ENCODE data around the gene RTN3.
"Not testable (repeated sequence)": the region's sequence is repeated elsewhere in the genome, so short reads cannot be mapped to it uniquely, and the experiment has no call there.

Gene RTN3

DNA sequence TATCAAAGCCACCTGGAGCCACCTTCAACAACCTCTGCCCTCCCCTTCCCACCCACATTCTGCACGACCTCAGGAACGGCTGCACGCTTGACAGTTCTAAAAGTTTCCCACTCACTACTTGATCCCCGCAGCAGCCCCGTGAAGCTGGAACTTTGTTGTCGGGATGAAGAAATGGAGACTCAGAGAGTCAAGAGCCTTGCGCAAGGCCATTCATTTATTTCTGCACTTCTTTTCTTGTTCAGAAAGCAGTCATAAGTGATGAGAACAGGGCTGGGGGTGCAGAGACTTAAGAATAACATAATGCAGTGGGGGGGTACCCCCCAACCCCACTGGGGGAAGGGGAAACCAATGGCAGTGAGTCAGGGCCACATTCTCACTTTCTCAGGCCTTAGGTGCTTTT lies 89.5 kb downstream of the RTN3 start:
- DNase-seq, result no peak

DNA sequence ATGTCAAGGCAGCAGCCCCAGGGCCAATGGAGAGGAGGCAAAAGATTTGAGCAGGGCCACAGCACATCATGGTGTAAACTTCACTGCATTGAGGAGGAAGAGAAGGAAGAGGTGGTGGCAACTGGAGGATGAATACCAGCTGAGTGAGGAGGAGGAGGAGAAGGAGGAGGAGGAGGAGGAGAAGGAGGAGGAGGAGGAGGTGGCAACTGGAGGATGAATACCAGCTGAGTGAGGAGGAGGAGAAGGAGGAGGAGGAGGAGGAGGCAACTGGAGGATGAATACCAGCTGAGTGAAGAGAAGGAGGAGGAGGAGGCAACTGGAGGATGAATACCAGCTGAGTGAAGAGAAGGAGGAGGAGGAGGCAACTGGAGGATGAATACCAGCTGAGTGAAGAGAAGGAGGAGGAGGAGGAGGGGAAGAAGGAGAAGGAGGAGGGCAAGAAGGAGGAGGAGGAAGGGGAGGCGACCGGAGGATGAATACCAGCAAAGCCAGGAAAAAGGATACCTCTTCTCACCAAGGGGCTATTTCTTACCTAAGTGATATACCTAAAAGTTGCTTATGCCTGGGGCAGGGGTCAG lies 90.5 kb downstream of the RTN3 start:
- DNase-seq, result not testable (repeated sequence)

DNA sequence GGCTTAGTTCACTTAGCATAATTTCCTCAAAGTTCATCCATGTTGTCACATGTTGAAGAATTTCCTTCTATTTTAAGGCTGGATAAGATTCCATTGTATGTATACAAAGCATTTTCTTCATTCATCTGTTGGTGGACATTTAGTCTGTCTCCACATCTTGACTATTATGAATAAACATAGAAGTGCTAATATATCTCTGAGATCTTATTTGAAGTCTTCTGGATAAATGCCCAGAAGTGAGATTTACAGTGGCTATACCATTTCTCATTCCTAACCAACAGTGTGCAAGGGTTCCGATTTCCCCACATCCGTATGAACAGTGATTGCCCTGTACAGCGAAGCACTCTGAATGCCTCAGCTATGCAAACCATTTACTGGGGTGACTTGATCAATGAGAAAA lies 93.9 kb downstream of the RTN3 start:
- DNase-seq, result no peak

DNA sequence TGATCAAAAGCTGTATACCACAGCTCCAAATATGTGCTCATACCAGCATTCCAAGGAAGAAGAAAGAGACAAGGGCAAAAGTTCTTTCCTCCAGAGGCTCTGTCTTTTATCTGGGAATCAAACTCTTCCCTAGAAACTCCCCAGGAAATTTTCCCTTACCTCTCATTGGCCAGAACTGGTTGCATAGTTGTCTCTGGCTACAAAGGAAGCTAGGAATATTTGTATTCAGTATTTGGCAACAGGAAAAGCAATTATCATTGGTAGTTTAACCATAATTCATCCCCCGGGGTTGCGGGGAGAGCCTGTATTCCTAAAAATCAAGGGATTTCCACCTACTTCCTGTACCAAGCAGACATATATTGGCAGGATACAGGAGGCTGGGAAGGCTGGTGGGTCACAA lies 97.7 kb downstream of the RTN3 start:
- no peak for DNase-seq

DNA sequence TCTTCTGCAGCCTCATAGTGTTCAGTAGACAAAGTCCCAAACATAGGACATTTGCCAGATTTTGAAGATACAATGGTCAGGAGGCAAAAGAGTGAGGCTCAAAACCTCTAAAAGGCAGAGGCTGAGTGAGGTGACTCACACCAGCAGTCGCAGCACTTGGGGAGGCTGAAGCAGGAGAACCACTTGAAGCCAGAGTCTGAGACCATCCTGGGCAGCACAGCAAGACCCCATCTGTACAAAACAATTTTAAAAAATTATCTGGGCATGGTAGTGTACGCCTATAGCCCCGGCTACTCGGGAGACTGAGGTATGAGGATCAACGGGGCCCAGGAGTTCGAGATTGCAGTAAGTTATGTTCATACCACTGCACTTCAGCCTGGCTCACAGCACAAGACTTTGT lies 101.4 kb downstream of the RTN3 start:
- DNase-seq, result no peak

DNA sequence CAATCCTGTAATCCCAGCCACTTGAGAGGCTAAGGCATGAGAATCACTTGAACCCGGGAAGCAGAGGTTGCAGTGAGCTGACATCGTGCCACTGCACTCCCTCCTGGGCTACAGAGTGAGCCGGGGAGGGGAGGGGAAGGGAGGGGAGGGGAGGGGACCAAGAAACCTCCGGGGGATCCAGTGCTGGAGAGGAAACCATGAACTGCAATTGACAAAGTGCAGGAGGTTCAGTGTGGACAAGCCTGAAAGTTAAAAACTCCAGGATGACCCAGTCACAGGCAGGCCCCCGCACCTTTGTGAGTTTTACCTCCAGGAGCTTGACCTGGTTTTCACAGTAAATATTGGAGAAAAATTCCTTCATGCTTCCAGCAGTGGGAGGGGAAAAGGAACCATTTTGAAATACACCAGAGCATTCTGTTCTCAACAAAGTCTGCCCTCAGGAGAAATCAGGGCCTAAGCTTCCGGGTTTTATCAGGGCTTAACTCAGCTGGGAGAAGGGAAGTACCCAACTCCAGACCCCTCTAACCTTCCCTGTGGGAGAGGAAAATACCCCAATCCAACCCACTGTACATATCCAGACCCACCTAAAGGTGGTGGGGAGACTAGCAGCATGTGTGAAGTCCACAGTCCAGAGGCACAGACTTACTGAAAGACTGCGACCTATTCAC lies 102.8 kb downstream of the RTN3 start:
- no peak for DNase-seq

DNA sequence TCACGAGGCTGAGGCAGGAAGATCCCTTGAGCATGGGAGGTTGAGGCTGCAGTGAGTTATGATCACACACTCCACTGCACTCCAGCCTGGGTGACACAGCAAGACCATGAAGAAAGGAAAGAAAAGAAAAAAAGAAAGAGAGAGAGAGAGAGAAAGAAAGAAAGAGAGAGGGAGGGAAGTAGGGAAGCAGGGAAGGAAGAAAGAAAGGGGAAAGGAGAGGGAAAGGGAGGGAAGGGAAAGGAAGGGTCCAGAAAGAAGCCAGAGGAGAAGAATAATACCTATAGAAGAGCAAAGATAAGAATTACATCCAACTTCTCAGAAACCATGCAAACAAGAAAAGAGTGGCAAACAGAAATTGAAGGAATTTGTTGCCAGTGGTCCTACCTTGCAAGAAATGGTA lies 104.5 kb downstream of the RTN3 start:
- DNase-seq, result no peak

DNA sequence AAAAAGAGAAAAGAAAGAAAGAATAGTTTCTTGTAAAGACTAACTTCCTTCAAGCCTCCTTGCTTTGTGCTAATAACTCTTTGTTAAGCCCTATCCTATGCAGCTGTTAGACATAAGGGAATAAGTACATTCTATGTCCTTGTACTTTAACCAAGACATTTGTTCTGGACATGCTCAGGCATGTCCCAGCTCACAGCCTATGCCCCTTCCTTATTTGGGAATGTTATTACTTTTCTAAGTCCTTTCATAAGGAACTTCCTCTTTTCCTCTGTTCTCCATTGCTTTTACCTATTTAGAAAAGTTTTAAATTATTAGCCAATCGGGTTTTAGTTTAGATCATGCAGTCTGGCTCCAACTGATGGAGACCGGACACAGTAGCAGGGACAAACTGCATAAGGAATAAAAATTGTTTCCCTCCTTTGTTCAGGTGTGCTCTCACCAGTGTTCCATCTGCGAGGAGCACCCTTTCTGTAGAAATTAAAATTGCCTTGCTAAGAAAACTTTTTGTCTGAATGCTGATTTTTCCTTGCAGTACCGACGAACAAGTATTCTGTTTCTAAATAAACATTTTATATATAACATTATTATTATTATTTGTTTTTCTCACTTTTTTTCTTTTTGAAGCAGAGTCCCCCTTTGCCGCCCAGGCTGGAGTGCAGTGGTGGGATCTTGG lies 110.3 kb downstream of the RTN3 start:
- DNase-seq, result no peak

DNA sequence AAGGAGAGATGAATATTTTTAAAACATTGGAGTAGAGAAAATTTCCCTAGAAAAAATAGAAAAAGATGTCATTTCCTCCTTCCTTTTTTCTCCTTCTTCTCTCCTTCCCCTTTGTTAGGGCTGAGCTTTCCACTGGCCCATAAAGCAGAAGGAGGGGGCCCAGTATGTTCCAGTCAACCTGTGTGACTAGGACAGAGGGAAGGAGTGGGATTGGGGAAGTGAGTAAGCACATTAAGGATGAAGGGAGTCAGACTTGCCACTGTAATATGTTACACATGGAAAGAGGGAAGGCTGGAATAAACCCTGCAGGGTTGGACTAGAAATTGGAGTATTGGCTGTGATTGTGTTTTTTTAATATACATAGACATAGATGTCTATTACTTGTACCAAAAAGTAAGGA lies 111.9 kb downstream of the RTN3 start:
- DNase-seq, result no peak

DNA sequence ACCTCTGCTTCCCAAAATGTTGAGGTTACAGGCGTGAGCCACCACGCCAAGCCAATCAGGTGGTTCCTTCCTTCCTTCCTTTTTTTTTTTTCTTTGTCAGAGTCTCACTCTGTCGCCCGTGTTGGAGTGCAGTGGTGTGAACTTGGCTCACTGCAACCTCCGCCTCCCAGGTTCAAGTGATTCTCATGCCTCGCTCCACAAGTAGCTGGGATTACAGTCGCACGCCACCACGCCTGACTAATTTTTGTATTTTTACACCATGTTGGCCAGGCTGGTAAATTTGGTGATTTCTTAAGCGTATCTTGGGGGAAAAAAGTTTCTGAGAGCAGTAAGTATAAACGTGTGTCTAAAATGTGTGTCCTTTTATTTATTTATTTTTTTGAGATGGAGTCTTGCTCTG lies 113.8 kb downstream of the RTN3 start:
- no peak for DNase-seq

DNA sequence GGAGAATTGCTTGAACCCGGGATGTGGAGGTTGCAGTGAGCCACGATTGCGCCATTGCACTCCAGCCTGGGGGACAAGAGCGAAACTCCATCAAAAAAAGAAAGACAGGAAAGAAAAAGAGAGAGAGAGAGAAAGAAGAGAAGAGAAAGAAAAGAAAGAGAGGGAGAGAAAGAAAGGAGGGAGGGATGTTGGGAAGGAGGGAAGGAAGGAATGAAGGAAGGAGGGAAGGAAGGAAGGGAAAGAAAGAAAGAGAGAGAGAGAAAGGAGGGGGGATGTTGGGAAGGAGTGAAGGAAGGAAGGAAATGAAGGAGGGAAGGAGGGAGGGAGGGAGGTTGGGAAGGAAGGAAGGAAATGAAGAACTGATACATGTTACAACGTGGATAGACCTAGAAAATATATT lies 119.6 kb downstream of the RTN3 start:
- DNase-seq, result no peak

DNA sequence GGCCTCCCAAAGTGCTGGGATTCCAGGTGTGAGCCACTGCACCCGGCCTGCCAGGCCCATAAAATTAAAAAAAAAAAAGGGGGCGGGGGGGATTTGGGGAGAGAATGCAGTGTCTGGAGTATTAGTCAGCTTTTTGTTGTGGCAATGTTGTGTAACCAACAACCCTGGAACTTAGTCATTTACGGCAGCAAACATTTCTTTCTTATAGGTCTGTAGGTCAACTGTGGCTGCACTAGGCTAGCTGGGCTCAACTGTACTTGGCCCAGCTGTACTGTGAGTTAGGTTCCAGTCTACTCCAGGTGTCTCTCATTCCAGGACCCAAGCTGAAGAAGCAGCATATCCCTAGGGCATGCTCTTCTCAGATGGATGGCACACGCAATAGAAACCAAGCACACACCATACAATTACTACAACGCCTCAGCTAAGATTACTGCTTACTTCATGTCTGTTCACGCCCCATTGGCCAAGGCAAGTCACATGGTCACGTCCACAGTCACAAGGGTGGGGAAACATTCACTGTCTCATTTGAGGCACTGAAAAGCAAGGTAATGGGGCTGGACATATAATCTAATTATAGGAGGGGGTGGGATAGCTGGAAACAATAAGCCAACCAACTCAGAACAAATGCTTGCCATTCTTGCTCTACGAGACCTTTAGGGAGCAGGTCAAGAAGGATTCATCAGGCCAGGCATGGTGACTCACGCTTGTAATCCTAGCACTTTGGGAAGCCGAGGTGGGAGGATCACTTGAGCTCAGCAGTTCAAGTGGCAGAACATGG lies 121.5 kb downstream of the RTN3 start:
- DNase-seq, result no peak

DNA sequence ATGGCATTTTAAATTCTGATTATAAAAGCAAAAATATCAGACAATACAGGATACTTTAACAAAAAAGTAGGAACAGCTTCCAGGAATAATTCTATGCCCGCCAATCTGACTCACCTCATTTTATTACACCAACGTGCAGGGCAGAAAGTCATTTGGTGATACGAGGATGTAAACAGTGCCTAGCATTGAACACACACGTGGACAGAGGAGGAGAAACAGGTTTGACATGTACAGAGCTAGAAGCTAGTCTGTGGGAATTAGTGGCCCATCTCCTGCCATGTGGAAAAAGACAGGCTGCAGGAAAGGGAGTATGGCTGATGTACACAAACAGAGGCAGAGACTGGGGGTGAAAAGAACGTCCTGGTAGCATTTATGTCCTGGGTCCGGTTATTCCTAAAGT lies 123.0 kb downstream of the RTN3 start:
- DNase-seq, result no peak

DNA sequence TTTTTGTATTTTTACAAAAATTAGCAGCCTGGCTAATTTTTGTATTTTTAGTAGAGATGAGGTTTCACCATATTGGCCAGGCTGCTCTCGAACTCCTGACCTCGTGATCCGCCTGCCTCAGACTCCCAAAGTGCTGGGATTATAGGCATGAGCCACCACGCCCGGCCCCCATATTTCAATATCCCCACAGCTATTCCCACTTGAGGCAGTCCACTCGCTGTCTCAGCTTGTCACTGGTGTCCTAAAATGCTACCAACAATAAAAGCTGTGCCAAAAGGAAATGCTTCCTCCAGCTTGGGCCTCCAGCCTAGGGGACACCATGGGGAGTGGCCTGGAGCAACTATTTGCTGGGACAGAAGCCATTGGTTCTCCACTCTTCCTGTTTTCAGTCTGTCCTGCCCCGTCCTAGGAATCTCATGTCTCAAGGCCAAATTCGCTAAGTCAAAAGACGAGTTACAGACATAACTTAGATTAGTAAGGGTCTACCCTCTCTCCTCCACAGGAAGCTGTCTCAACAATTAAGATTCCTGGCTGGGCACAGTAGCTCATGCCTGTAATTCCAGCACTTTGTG lies 124.6 kb downstream of the RTN3 start:
- DNase-seq, result no peak
